Measurements from ENCODE around the gene UCN3.
A peak's percentile ranks its signal among the peaks of the same experiment; 100 is the strongest.

Gene UCN3

DNA sequence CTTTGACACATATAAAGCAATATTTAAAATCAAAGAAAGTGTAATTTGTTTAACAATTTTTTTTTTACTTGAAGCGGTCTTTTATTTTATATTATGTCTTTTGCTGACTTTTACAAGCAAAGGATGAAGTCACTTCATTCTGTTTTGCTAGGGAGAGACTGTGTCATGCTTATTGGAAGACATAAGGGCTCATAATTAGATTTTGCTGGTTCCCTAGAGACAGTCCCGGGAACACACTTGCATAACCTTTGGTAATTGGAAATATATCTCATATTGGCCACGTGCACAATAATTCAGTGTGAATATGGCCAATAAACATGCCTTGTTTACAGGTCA lies 47.1 kb downstream of the UCN3 start:
- DNase-seq = no peak

DNA sequence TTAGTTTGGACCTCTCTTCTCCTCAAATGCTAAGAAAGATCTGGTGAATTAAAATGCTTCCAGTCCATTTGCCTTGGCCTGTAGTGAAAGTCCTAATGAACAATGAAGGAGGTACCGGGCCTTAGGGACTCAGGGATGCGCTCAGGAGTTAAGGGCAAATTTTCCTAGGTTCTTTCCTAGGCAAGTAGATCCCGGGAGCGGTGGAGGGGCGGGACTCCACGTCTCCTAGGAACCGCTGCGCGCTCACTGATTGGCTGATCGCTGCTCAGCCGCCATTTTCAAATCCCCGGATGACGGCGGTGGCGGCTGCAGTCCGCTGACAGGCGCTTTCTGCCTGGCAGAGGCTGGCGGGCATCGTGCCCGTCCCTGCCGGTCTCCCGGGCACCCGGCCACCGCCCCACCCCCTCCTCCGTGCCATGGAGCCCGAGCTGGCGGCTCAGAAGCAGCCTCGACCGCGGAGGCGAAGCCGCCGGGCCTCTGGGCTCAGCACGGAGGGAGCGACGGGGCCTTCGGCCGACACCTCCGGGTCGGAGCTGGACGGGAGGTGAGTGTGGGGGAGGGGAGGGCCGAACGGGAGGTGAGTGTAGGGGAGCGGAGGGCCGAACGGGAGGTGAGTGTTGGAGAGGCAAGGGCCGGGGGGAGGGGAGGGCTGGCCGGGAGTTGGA lies 47.6 kb downstream of the UCN3 start, which contains the start of gene NET1:
Gene NET1, plus strand, starts transcription at position 281 of the 665 bp plus-strand sequence. Its CDS starts 136 bp downstream, at position 417.
- peak; percentile 82 for DNase-seq

DNA sequence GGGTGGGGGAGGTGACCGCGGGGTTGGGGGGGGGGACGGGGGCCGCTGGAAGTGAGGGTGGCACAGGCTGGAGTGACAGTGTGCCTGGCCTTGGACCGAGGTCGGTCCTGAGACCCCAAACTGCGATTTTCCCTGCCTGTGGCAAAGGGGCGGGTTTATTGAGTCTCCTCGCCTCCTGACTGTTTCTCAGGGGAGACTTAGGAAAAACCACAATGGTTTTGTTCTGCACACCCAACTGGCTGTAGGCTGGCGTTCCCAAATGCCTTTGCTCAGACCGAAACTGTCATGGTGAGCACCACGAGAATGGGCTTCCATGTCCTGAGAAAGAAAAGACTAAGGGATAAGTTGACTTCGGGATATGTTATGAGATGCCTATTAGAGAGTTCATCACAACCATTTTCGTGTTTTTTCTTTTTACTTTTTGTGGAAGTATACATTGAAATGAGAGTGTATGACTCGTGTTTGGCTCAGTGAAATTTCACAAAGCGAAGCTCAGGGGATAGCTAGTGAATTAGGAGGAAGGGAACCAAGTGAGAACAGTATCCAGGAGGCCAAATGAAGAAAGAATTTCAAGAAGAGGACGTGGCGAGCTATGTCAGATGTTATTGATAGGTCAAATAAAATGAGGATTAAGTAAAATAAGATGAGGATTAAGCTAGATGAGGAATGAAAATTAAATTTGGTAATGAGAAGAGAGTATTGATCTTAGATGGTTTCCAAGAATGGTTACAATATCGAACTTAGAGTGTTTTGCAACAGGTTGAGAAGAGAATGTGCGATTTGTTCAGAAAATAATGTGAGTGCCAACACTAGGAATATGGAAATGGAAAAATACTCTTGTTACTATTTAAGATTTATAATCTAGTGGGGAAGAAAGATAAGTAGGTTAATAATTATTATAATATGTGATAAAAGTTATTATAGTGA lies 48.5 kb downstream of the UCN3 start:
- no peak for DNase-seq

DNA sequence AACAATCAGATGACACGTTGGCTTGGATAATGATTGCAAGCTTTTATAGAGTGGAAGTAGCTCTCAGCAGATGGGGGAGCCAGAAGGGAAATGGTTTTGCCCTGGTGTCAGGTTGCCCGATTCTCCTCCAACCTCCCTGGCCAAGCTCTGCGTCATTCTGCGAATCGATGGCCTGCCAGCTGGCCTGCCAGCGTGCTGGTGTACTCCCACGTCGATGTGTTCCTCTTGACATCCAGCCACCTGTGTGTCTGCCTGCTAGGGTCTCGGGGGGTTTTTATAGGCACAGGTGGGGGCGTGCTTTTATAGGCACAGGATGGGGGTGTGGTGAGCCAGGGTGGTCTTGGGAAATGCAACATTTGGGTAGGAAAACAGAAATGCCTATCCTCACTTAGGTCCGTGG lies 52.2 kb downstream of the UCN3 start:
- no peak for DNase-seq

DNA sequence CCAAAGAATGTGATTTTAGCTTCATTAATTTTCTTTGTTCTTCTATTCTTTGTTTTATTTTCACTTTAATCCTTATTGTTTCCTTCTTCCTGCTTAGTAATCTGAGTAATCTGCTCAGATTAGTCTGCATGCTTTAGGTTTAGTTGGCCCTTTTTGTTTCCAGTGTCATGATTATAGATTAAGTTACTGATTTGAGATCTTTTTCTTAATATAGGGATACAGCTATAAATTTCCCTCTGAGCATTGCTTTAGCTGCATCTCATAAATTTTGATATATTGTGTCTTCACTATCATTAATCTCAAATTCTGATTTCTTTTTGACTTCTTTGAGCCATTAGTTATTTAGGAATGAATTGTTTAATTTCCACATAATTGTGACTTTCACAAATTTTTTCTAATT lies 53.8 kb downstream of the UCN3 start:
- DNase-seq = no peak

DNA sequence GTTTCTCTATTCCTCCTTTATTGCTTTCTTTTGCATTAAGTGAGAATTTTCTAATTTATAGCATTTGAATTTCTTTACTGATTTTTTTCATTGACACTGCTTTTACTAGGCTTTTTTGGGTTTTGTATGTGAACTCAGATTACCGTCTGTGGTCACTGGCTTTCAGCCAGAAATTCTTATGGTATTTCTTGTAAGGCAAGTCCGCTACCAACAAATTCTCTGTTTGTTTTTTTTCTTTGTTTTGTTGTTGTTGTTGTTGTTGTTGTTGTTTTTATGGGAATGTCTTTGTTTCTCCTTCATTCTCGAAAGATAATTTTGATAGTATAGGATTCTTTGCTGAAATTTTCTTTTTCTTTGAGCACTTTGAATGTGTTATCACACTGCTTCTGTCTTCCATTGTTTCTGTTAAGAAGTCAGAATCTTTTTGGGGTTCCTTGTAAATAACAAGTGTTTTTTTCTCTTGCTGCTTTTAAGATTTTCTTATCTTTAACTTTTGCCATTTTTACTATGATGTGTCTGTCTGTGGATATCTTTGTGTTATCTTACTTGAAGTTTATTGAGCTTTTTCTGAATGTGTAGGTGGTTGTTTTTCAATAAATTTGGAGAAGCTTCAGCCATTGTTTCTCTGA lies 54.8 kb downstream of the UCN3 start:
- no peak for DNase-seq

DNA sequence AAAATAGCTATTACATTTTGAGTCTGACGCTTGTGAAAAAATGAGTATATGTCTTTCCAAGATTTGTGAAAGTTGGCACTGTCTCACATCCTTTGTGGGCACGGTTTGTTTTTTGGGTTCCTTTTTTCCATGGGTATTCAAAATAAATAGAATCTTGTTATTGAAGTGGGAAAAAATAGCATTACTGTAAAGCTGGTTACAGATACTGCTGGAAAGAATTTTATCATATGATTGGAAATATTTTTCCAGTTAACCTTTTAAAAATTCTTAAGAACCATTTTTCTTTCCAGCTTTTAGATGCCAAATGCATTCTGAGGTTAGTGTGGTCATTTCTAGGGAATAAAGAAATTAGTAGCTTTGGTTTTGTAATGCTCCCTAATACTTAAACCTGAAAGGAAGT lies 59.0 kb downstream of the UCN3 start:
- DNase-seq = no peak

Measured in KG1 (cell line).